ENCODE data around the gene AGBL4.

GRCh38 chr1:48948562-48948961, 1075.2 kb downstream of the AGBL4 start:
- TF ChIP-seq CTCF (IDR thresholded peaks at IDR 0.05 in 4 of 5, conservative IDR thresholded peaks at IDR 0.05 in 1 of 5) (no peak), POLR2A (IDR thresholded peaks at IDR 0.05) (no peak)
